ENCODE measurements around the gene NDUFAB1. TPM values are rescaled to one million over a fixed set of nuclear protein-coding genes. Genes with fewer than 3 reads are reported as not detected.

The NDUFAB1 gene
- total RNA-seq, 2 experiments from 2014 or later = 90.2 to 111 TPM

GRCh38 chr16:23532448-23532847 is 63.7 kb downstream of the NDUFAB1 start:
- ATAC-seq (no peak), DNase-seq (no peak)
- CTCF ChIA-PET = no interaction called here
- Mint-ChIP-seq H3K36me3 (peaks cover 14% of the 10 kb centered on the region), H3K27me3 (no peaks in the 10 kb centered on the region), H3K4me3 (no peak overlapping the region), H3K9me3 (ENCODE audit: low read depth) (no peaks in the 10 kb centered on the region), H3K27ac (no peak overlapping the region), H3K4me1 (no peaks in the 10 kb centered on the region)

Other genes with a start within 250 kb of the NDUFAB1 start
- gene COG7, start 143.1 kb downstream of the NDUFAB1 start, total RNA-seq = 10 to 100 TPM; 17.5 to 25.1 TPM
- 100 to 1,000 TPM; 112 to 115 TPM for gene GGA2, start 85.8 kb downstream of the NDUFAB1 start, total RNA-seq
- 10 to 100 TPM; 14.3 to 15.9 TPM for gene EARS2, start 39.0 kb downstream of the NDUFAB1 start, total RNA-seq
- gene UBFD1, start 38.6 kb downstream of the NDUFAB1 start, total RNA-seq = 10 to 100 TPM; 46.1 to 64.7 TPM
- 10 to 100 TPM; 23.0 to 26.4 TPM for gene PALB2, start 45.0 kb upstream of the NDUFAB1 start, total RNA-seq
- 10 to 100 TPM; 80.4 to 95.9 TPM for gene DCTN5, start 45.1 kb upstream of the NDUFAB1 start, total RNA-seq
- gene PLK1, start 82.6 kb upstream of the NDUFAB1 start, total RNA-seq = 100 to 1,000 TPM; 132 to 135 TPM
- gene ERN2, start 116.9 kb upstream of the NDUFAB1 start, total RNA-seq = not detected
- gene CHP2, start 158.7 kb upstream of the NDUFAB1 start, total RNA-seq = not detected
- 100 to 1,000 TPM in 1 of 2 experiments, 10 to 100 TPM in 1; 98.5 to 125 TPM for gene PRKCB, start 239.7 kb upstream of the NDUFAB1 start, total RNA-seq

All from activated CD8-positive, alpha-beta memory T cell treated with anti-CD3 and anti-CD28 coated beads, Interleukin-2, amount 10 ng/mL, durations not matched to agents 7 days and 5 days (primary cell).